ENCODE data around the gene ANO4. TPM values are rescaled to one million over a fixed set of nuclear protein-coding genes. Genes with fewer than 3 reads are reported as not detected.

Gene ANO4
- total RNA-seq, 1 donor from 2014 or later, result not detected

DNA sequence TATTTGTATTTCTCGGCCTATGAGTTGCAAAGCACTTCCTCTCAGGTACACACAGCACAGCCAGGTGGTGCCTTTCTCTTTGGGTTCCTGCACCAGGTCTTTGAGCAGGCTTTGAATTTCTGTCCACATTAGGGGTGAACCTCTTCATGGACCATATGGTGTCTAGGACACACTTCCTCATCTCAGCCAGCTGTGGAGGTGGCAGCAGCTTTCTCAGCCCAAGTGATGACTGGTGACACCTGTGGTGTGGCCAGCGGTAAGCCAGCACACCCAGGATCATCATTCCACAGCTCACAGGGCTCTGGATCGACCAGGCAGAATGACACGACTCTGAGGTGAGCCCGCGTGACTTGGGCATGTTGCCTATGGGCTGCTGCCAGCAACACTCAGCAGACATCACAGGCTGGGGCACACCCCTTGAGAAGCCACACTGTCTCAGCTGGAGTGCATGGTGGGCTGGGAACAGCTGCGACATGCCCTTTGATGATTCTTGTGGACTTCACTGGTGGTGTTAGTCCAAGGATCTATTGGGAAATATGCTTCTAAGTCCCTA is 378.7 kb downstream of the ANO4 start:
- intact Hi-C loops (cut with micrococcal nuclease), result no loop called here
- DNase-seq, result no peak
- TF ChIP-seq, protein P1, sequence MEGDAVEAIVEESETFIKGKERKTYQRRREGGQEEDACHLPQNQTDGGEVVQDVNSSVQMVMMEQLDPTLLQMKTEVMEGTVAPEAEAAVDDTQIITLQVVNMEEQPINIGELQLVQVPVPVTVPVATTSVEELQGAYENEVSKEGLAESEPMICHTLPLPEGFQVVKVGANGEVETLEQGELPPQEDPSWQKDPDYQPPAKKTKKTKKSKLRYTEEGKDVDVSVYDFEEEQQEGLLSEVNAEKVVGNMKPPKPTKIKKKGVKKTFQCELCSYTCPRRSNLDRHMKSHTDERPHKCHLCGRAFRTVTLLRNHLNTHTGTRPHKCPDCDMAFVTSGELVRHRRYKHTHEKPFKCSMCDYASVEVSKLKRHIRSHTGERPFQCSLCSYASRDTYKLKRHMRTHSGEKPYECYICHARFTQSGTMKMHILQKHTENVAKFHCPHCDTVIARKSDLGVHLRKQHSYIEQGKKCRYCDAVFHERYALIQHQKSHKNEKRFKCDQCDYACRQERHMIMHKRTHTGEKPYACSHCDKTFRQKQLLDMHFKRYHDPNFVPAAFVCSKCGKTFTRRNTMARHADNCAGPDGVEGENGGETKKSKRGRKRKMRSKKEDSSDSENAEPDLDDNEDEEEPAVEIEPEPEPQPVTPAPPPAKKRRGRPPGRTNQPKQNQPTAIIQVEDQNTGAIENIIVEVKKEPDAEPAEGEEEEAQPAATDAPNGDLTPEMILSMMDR (IDR thresholded peaks at IDR 0.05; ENCODE audit: borderline replicate concordance), result no peak
- Histone ChIP-seq H3K9me3 (replicated peaks) (peaks cover 21% of the 10 kb centered on the region), H3K4me1 (no peaks in the 10 kb centered on the region), H3K27me3 (ENCODE audit: low read depth) (no peaks in the 10 kb centered on the region), H3K4me3 (no peak overlapping the region), H3K36me3 (no peaks in the 10 kb centered on the region), H3K27ac (replicated peaks) (no peak overlapping the region)

DNA sequence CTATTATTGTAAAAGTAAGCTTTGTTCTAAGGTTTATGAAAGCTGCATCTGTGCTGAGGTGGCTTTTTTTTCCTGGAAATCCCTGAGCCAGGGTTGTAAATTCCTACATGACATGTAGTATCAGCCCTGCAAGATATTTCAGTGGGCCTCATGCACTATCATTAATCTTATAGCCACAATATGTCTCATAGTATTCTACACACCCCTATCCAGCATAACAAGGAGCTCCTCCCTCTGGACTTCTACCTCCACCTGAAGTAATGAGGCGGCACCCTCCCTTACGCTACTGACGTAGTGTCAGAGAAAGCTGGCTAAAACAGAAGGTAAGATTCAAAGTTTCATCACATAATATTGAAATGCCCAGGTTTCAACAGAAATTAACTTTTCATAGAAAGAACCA is 380.0 kb downstream of the ANO4 start:
- no peak for DNase-seq
- Histone ChIP-seq H3K4me3 (no peak overlapping the region), H3K36me3 (no peaks in the 10 kb centered on the region), H3K27me3 (ENCODE audit: low read depth) (no peaks in the 10 kb centered on the region), H3K27ac (replicated peaks) (no peak overlapping the region), H3K9me3 (replicated peaks) (peaks cover 21% of the 10 kb centered on the region), H3K4me1 (no peaks in the 10 kb centered on the region)
- intact Hi-C loops (cut with micrococcal nuclease), result no loop called here
- TF ChIP-seq, protein P1 (IDR thresholded peaks at IDR 0.05; ENCODE audit: borderline replicate concordance), result no peak

Other genes starting within 250 kb of the ANO4 start
- 1.8 TPM for gene GAS2L3, start 221.1 kb upstream of the ANO4 start, total RNA-seq